Measurements from ENCODE around the gene JAM3.

The JAM3 gene

GRCh38 chr11:134155946-134156865 lies 87.3 kb downstream of the JAM3 start:
- DNase-seq (ENCODE audit: low read depth), result no peak
- no peak for TF ChIP-seq CTCF (IDR thresholded peaks at IDR 0.05; ENCODE audit: control insufficient read depth, insufficient read depth, low read depth, low read length, missing control alignments)

GRCh38 chr11:134157451-134157850 lies 88.6 kb downstream of the JAM3 start:
- H3K4me3 ChIP-seq (ENCODE audit: control insufficient read depth, low read depth, low read length), result no peak overlapping the region
- DNase-seq (ENCODE audit: low read depth), result no peak
- no peak for TF ChIP-seq CTCF (IDR thresholded peaks at IDR 0.05; ENCODE audit: control insufficient read depth, insufficient read depth, low read depth, low read length, missing control alignments)

More at GRCh38 chr11:134155946-134156865, 87.3 kb downstream of the JAM3 start:
- no peak overlapping the region for H3K4me3 ChIP-seq (ENCODE audit: control insufficient read depth, low read depth, low read length)

GRCh38 chr11:134158023-134158422 lies 89.2 kb downstream of the JAM3 start:
- no peak overlapping the region for H3K4me3 ChIP-seq (ENCODE audit: control insufficient read depth, low read depth, low read length)
- no peak for TF ChIP-seq CTCF (IDR thresholded peaks at IDR 0.05; ENCODE audit: control insufficient read depth, insufficient read depth, low read depth, low read length, missing control alignments)
- DNase-seq (ENCODE audit: low read depth), result no peak

GRCh38 chr11:134159652-134160051 lies 90.8 kb downstream of the JAM3 start:
- H3K4me3 ChIP-seq (ENCODE audit: control insufficient read depth, low read depth, low read length), result no peak overlapping the region
- no peak for DNase-seq (ENCODE audit: low read depth)
- TF ChIP-seq CTCF (IDR thresholded peaks at IDR 0.05; ENCODE audit: control insufficient read depth, insufficient read depth, low read depth, low read length, missing control alignments), result no peak

GRCh38 chr11:134164490-134165370 lies 95.9 kb downstream of the JAM3 start:
- no peak for DNase-seq (ENCODE audit: low read depth)
- no peak overlapping the region for H3K4me3 ChIP-seq (ENCODE audit: control insufficient read depth, low read depth, low read length)
- TF ChIP-seq CTCF (IDR thresholded peaks at IDR 0.05; ENCODE audit: control insufficient read depth, insufficient read depth, low read depth, low read length, missing control alignments), result no peak

GRCh38 chr11:134170177-134170918 lies 101.5 kb downstream of the JAM3 start:
- DNase-seq (ENCODE audit: low read depth), result no peak
- no peak overlapping the region for H3K4me3 ChIP-seq (ENCODE audit: control insufficient read depth, low read depth, low read length)
- TF ChIP-seq CTCF (IDR thresholded peaks at IDR 0.05; ENCODE audit: control insufficient read depth, insufficient read depth, low read depth, low read length, missing control alignments), result no peak
